HG02571 (cell line): Measurements from ENCODE around the gene P2RY8.
"Not testable (repeated sequence)": the region's sequence is repeated elsewhere in the genome, so short reads cannot be mapped to it uniquely, and the experiment has no call there.

ENCODE experiments used
- ATAC-seq: cut with Tn5 transposase; IDR thresholded peaks from one replicate; pipeline ENCODE4 v1.9.1; 2021; ENCODE audit warnings: mild to moderate bottlenecking, moderate library complexity; ENCODE audit not compliant: unreplicated experiment

Gene P2RY8

GRCh38 chrX:1447969-1448572 is 88.9 kb downstream of the P2RY8 start:
- not testable (repeated sequence) for ATAC-seq

GRCh38 chrX:1446984-1447968 is 89.7 kb downstream of the P2RY8 start:
- ATAC-seq, result not testable (repeated sequence)

- ATAC-seq, result no peak
These were observed 92.2 kb downstream of the P2RY8 start for GRCh38 chrX:1444561-1445500.

GRCh38 chrX:1443496-1444075 is 93.4 kb downstream of the P2RY8 start:
- no peak for ATAC-seq

GRCh38 chrX:1442724-1443367 is 94.1 kb downstream of the P2RY8 start:
- no peak for ATAC-seq

- no peak for ATAC-seq
These were observed 94.8 kb downstream of the P2RY8 start for GRCh38 chrX:1442016-1442665.

GRCh38 chrX:1440506-1440905 is 96.5 kb downstream of the P2RY8 start:
- ATAC-seq, result no peak

GRCh38 chrX:1435241-1435895 is 101.6 kb downstream of the P2RY8 start:
- ATAC-seq, result no peak

- no peak for ATAC-seq
These were observed 102.1 kb downstream of the P2RY8 start for GRCh38 chrX:1434871-1435240.

- no peak for ATAC-seq
These were observed 103.2 kb downstream of the P2RY8 start for GRCh38 chrX:1433646-1434357.

- ATAC-seq, result no peak
These were observed 106.5 kb downstream of the P2RY8 start for GRCh38 chrX:1430451-1430850.

GRCh38 chrX:1427756-1428155 is 109.2 kb downstream of the P2RY8 start:
- ATAC-seq, result no peak

GRCh38 chrX:1426321-1426720 is 110.7 kb downstream of the P2RY8 start:
- ATAC-seq, result not testable (repeated sequence)

- ATAC-seq, result no peak
These were observed 111.6 kb downstream of the P2RY8 start for GRCh38 chrX:1425381-1425780.

GRCh38 chrX:1424147-1424851 is 112.7 kb downstream of the P2RY8 start:
- ATAC-seq, result no peak

GRCh38 chrX:1423215-1423614 is 113.8 kb downstream of the P2RY8 start:
- no peak for ATAC-seq

- no peak for ATAC-seq
These were observed 114.9 kb downstream of the P2RY8 start for GRCh38 chrX:1422135-1422465.
